Activated B cell treated with CpG ODN at 0.5 μM for 24 hours (primary cell): ENCODE measurements around the gene NEK4. TPM values are rescaled to one million over a fixed set of nuclear protein-coding genes. Genes with fewer than 3 reads are reported as not detected.

Source experiments
- ATAC-seq: fragments of 200-7000 bp; cut with Tn5 transposase; one replicate; pipeline ENCODE4 v1.10.0; 2021; ENCODE audit warnings: low read depth, mild to moderate bottlenecking, moderate library complexity
- CTCF ChIA-PET: fragments of 350-600 bp; sonication (Branson Sonifier 250); formaldehyde crosslinking; loops from one replicate; lab custom pipeline; 2021; ENCODE audit warnings: antibody characterized with exemption; lab: Charles Lee
- POLR2A ChIA-PET: fragments of 350-600 bp; sonication (Branson Sonifier 250); formaldehyde crosslinking; loops from one replicate; lab custom pipeline; 2021; ENCODE audit warnings: antibody characterized with exemption; lab: Charles Lee
- DNase-seq: peaks from one replicate; pipeline ENCODE4 v3.0.0; 2022
- H3K27ac Mint-ChIP-seq: one replicate; pipeline ENCODE4 v1.8.0; 2020; ENCODE audit warnings: mixed read lengths
- H3K27me3 Mint-ChIP-seq: one replicate; pipeline ENCODE4 v1.8.0; 2021; ENCODE audit warnings: mixed read lengths
- H3K36me3 Mint-ChIP-seq: one replicate; pipeline ENCODE4 v1.8.0; 2021; ENCODE audit warnings: low read depth, mixed read lengths
- H3K4me1 Mint-ChIP-seq: one replicate; pipeline ENCODE4 v1.8.0; 2021; ENCODE audit warnings: mixed read lengths
- H3K4me3 Mint-ChIP-seq: one replicate; pipeline ENCODE4 v1.8.0; 2020; ENCODE audit warnings: mild to moderate bottlenecking, mixed read lengths
- H3K9me3 Mint-ChIP-seq: one replicate; pipeline ENCODE4 v1.8.0; 2020; ENCODE audit warnings: mixed read lengths
- CTCF ChIP-seq: fragments of 200-600 bp; IDR thresholded peaks from one replicate; pipeline ENCODE4 v1.8.0; 2022; ENCODE audit warnings: antibody characterized with exemption, mild to moderate bottlenecking
- intact Hi-C: fragments of 100-400 bp; cut with micrococcal nuclease; formaldehyde crosslinking; loops from one replicate; pipeline ENCODE4 v1.15.1; 2024
- total RNA-seq: library from RNA; stranded (reverse); gene quantifications from 2 replicates; pipeline ENCODE4 v1.2.3, GENCODE V29; 2022

NEK4 gene
- total RNA-seq, 1 donor from 2014 or later, result 24.5 TPM

- Mint-ChIP-seq H3K27me3 (no peaks in the 10 kb centered on the region), H3K27ac (peak overlapping the region; percentile 95), H3K9me3 (no peaks in the 10 kb centered on the region), H3K4me3 (peak overlapping the region; percentile 94), H3K4me1 (peaks cover 17% of the 10 kb centered on the region), H3K36me3 (peaks cover 15% of the 10 kb centered on the region)
- no peak for DNase-seq
- POLR2A ChIA-PET, result interaction anchor here (0.6 to 2.2 kb wide), 13 partner anchors 8 to 576 kb away, joined by 3 to 44 read pairs (median 4); partner anchors contain the start of genes DCP1A, GLYCTK, SFMBT1 and TLR9
- CTCF ChIA-PET, result interaction anchor here (1.1 kb wide), 1 partner anchor 27 kb away, joined by 4 read pairs; no protein-coding TSS in a partner anchor
- peak; percentile 4 for ATAC-seq
- no peak for TF ChIP-seq CTCF
- intact Hi-C loops, result loop anchor here (1.0 to 10.0 kb wide), 7 partner anchors 8 to 275 kb away; partner anchors contain the start of genes NT5DC2, PBRM1, SFMBT1 and SPCS1
Measured at GRCh38 chr3:52771334-52771681, 568 bp upstream of the NEK4 start.

GRCh38 chr3:52769786-52770455 lies 819 bp downstream of the NEK4 start:
- no peak for TF ChIP-seq CTCF
- no peaks in the 10 kb centered on the region for H3K27me3 Mint-ChIP-seq
- ATAC-seq (no peak), DNase-seq (no peak)
- intact Hi-C loops, result loop anchor here (1.0 to 10.0 kb wide), 7 partner anchors 29 to 302 kb away; partner anchors contain the start of genes NT5DC2, SFMBT1, SPCS1 and STIMATE
- H3K4me1 Mint-ChIP-seq, result peaks cover 17% of the 10 kb centered on the region
- H3K9me3 Mint-ChIP-seq, result no peaks in the 10 kb centered on the region
- peak overlapping the region; percentile 94 for H3K4me3 Mint-ChIP-seq
- ChIA-PET CTCF (interaction anchor here (1.1 kb wide), 1 partner anchor 29 kb away, joined by 4 read pairs; no protein-coding TSS in a partner anchor), POLR2A (interaction anchor here (1.4 to 2.2 kb wide), 3 partner anchors 10 to 214 kb away, joined by 4 to 44 read pairs (median 5); no protein-coding TSS in a partner anchor)
- H3K27ac Mint-ChIP-seq, result peak overlapping the region; percentile 57
- H3K36me3 Mint-ChIP-seq, result peaks cover 28% of the 10 kb centered on the region

GRCh38 chr3:52763466-52763865 lies 7.3 kb downstream of the NEK4 start:
- Mint-ChIP-seq H3K9me3 (no peaks in the 10 kb centered on the region), H3K27me3 (no peaks in the 10 kb centered on the region), H3K4me1 (no peaks in the 10 kb centered on the region), H3K4me3 (no peak overlapping the region), H3K36me3 (peaks cover 80% of the 10 kb centered on the region), H3K27ac (no peak overlapping the region)
- TF ChIP-seq CTCF, result no peak
- CTCF ChIA-PET, result no interaction called here
- intact Hi-C loops, result no loop called here
- POLR2A ChIA-PET, result no interaction called here
- no peak for DNase-seq
- ATAC-seq, result no peak

- no peaks in the 10 kb centered on the region for H3K27me3 Mint-ChIP-seq
- no peaks in the 10 kb centered on the region for H3K4me1 Mint-ChIP-seq
- H3K36me3 Mint-ChIP-seq, result peaks cover 78% of the 10 kb centered on the region
- no peak overlapping the region for H3K4me3 Mint-ChIP-seq
- DNase-seq (no peak), ATAC-seq (no peak)
- no peak overlapping the region for H3K27ac Mint-ChIP-seq
- CTCF ChIA-PET, result no interaction called here
- H3K9me3 Mint-ChIP-seq, result no peaks in the 10 kb centered on the region
- POLR2A ChIA-PET, result no interaction called here
- intact Hi-C loops, result no loop called here
- no peak for TF ChIP-seq CTCF
Measured at GRCh38 chr3:52756141-52756540, 14.6 kb downstream of the NEK4 start.

- CTCF ChIA-PET, result no interaction called here
- Mint-ChIP-seq H3K36me3 (peaks cover 80% of the 10 kb centered on the region), H3K27me3 (no peaks in the 10 kb centered on the region), H3K27ac (no peak overlapping the region), H3K4me1 (no peaks in the 10 kb centered on the region), H3K9me3 (no peaks in the 10 kb centered on the region), H3K4me3 (no peak overlapping the region)
- DNase-seq (no peak), ATAC-seq (no peak)
- no peak for TF ChIP-seq CTCF
- intact Hi-C loops, result no loop called here
- POLR2A ChIA-PET, result no interaction called here
Measured at GRCh38 chr3:52754373-52754772, 16.4 kb downstream of the NEK4 start.
